B cell (primary cell): ENCODE results near the gene RTP4.

ENCODE experiments used
- EZH2 ChIP-seq: IDR thresholded peaks from 2 replicates; pipeline ENCODE4 v1.6.1; 2012; ENCODE audit warnings: borderline replicate concordance, low read depth, mild to moderate bottlenecking, moderate library complexity, low read length; ENCODE audit not compliant: insufficient read depth, poor library complexity, severe bottlenecking
- TF ChIP-seq, protein P1 (sequence below): fragments of 200-600 bp; IDR thresholded peaks from one replicate; pipeline ENCODE4 v1.8.0; 2022; ENCODE audit warnings: antibody characterized with exemption, mild to moderate bottlenecking

DNA sequence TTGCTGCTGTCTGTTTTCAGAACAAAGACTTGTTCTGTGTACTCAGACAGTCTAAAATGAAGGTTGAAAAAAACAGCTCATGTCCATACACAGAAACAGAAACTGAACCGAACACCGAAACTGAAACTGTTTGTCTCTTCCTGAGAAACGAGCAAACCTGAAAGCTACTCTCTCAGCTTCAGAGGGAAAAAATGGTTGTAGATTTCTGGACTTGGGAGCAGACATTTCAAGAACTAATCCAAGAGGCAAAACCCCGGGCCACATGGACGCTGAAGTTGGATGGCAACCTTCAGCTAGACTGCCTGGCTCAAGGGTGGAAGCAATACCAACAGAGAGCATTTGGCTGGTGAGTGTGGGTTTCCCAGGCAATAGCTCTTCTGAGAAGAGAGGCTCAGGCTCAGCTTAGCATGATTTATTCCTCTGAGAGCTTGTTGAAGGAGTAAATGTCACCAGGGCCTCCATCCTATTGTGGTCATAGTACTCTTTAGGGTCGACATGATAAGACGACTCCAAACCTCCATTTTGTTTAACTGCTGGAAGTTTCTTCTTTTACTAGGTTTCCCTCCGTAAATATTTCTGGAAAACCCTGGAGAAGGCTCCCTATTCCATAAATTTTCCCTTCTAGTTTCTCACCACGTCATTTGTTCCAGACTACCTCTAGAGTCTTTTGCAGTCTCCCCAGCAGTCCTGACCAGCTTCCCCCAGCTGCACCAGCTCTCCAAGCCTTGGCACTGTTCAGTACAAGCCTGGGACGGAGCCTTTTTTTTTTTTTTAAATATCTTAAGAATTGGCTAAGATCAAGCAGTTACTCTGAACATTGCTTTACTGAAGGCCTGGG, at the start of gene RTP4:
- no peak for TF ChIP-seq EZH2
- TF ChIP-seq, protein P1, sequence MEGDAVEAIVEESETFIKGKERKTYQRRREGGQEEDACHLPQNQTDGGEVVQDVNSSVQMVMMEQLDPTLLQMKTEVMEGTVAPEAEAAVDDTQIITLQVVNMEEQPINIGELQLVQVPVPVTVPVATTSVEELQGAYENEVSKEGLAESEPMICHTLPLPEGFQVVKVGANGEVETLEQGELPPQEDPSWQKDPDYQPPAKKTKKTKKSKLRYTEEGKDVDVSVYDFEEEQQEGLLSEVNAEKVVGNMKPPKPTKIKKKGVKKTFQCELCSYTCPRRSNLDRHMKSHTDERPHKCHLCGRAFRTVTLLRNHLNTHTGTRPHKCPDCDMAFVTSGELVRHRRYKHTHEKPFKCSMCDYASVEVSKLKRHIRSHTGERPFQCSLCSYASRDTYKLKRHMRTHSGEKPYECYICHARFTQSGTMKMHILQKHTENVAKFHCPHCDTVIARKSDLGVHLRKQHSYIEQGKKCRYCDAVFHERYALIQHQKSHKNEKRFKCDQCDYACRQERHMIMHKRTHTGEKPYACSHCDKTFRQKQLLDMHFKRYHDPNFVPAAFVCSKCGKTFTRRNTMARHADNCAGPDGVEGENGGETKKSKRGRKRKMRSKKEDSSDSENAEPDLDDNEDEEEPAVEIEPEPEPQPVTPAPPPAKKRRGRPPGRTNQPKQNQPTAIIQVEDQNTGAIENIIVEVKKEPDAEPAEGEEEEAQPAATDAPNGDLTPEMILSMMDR = no peak
